H1 (cell line): Measurements from ENCODE around the gene ADAMTS16. TPM values are rescaled to one million over a fixed set of nuclear protein-coding genes. Genes with fewer than 3 reads are reported as not detected.

Experiments
- ATF3 ChIP-seq: IDR thresholded peaks from 2 replicates; pipeline ENCODE4 v1.6.1; 2011; ENCODE audit warnings: low read depth, mild to moderate bottlenecking, low read length; ENCODE audit not compliant: insufficient read depth
- CHD7 ChIP-seq: fragments of 300-600 bp; sonication (generic); IDR thresholded peaks from 2 replicates; pipeline ENCODE4 v1.7.1; 2012; ENCODE audit warnings: low read length, moderate library complexity, mild to moderate bottlenecking, inconsistent platforms; ENCODE audit not compliant: insufficient replicate concordance
- HDAC6 ChIP-seq: IDR thresholded peaks from one replicate; pipeline ENCODE4 v1.7.1; 2012; ENCODE audit warnings: low read depth, mild to moderate bottlenecking, inconsistent platforms, low read length, moderate library complexity
- KDM5A ChIP-seq: fragments of 200-600 bp; IDR thresholded peaks from 2 replicates; pipeline ENCODE4 v1.7.1; 2012; ENCODE audit warnings: mild to moderate bottlenecking, low read length, inconsistent platforms, mixed read lengths
- RXRA ChIP-seq: IDR thresholded peaks from 2 replicates; pipeline ENCODE4 v1.6.1; 2011; ENCODE audit warnings: low read depth, mild to moderate bottlenecking, low read length, moderate library complexity; ENCODE audit not compliant: insufficient read depth
- SP2 ChIP-seq: IDR thresholded peaks from 2 replicates; pipeline ENCODE4 v1.6.1; 2012; ENCODE audit warnings: mild to moderate bottlenecking, low read length, inconsistent platforms
- TAF1 ChIP-seq: IDR thresholded peaks from 2 replicates; pipeline ENCODE4 v1.6.1; 2011; ENCODE audit warnings: mild to moderate bottlenecking, low read depth, low read length
- polyA plus RNA-seq, 7 experiments: library from polyadenylated mRNA; depleted of rRNA in 3 of 7; stranded (reverse) in 5 of 7; unstranded in 2 of 7; fragments of >200 nt in 5 of 7; fragments of 200-250 nt in 2 of 7; gene quantifications; 1 replicate in 5 of 7; 2 replicates in 1 of 7; 4 replicates in 1 of 7; pipeline versions ENCODE4 v1.2.1 to v1.2.3, GENCODE V29; 2011 to 2013; ENCODE audit warnings: missing spikeins in 2 of 7, mixed read lengths in 2 of 7
- total RNA-seq: library from RNA; stranded (reverse); fragmentation: NEBNext Ultra II Directional; extraction: Animal tissue kit (Norgen Biotek cat#: 25700); gene quantifications from 2 replicates; pipeline ENCODE4 v1.2.1, GENCODE V29; 2021

Gene ADAMTS16
- total and polyA plus RNA-seq, 2 of the 8 experiments (the other 6 are each of a cell fraction or from before 2014, with no cell fraction given): 3.7 to 16.0 TPM

GRCh38 chr5:5144441-5144840, 4.3 kb downstream of the ADAMTS16 start (continued):
- TF ChIP-seq CHD7 (no peak), KDM5A (no peak), RXRA (no peak), TAF1 (no peak), HDAC6 (no peak), ATF3 (no peak), SP2 (no peak)
